GM19240 (cell line): ENCODE data around the gene FRZB.
"Not testable (repeated sequence)": the region's sequence is repeated elsewhere in the genome, so short reads cannot be mapped to it uniquely, and the experiment has no call there.

Source experiments
- DNase-seq: peaks from one replicate; pipeline ENCODE4 v3.0.0; 2011; ENCODE audit warnings: low spot score; ENCODE audit not compliant: insufficient read length

The FRZB gene

DNA sequence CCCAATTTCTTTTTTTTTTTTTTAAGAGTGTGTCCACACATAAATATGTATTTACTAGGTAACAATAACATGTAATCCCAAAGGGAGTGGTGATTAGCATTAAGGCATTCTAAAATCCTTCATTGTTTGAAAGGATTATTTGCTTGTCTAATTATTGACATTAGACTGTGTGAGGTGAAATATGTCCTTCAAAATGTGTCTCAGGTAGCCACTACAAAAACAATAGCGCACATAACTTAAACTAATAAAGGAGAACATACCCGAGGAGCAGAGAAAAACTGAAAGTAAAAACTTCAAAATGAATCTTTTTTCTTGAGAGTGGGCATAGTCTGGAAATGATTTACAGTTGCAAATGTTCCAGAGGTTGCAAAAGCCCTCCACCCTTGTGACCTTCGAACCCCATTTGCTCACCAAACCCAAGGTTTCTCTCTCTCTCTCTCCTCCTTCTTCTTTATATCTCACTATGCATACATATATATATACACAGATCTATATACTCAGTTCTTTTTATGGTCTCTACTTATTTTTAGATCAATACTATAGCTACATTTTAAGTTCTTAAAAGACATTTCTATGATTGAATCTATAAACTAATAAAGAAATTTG is 24.4 kb upstream of the FRZB start:
- no peak for DNase-seq

GRCh38 chr2:182890305-182890704 is 23.9 kb upstream of the FRZB start:
- no peak for DNase-seq

DNA sequence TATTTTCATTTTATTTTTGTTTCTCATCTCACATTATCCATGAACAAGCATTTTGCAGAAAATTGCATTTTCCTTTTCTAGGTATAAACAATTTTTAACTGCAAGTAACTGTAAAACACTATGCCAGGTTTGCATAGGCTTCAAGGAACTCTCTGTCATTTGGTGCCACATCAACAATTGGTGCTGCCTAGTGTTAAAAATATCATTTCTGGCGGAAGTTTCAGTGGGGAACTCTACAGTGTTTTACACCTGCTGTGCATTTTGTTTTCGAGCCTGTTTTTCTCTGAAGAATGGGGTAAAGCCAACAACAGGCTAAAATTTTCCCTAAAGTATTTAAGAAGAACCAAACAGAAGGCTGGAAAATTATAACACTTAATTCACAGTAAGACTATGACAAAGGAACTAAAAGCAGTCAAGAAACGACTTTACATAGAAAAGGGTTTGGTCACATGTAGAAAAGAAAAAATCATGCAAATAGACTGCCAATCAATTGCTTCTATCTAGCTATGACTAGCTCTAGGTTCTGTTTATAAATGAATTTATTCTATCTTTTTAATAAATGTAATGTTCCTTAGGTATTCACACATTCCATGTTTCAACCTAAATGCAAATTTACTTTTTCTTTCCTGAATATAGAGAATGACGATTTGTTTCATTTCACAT is 21.4 kb upstream of the FRZB start:
- no peak for DNase-seq

DNA sequence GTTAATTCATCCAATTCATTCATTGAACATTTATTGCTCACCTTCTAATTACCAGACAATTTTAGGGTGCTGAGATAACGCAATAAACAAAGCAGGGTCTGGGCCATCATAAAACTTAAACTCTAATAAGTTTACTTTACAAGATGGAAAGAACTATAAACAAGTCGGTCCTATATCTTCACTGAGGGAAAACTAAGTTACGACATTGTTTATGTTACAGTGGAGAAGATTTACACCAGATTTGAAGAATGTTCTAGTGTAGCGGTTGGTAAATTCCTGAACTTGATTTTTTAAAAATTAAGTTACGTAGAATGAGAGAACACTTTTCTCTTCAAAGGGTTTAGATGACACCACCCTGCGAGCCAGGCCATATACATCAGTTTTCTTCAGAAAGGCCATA is 20.7 kb upstream of the FRZB start:
- no peak for DNase-seq

- no peak for DNase-seq
These were observed 19.3 kb upstream of the FRZB start for GRCh38 chr2:182885771-182886170.

DNA sequence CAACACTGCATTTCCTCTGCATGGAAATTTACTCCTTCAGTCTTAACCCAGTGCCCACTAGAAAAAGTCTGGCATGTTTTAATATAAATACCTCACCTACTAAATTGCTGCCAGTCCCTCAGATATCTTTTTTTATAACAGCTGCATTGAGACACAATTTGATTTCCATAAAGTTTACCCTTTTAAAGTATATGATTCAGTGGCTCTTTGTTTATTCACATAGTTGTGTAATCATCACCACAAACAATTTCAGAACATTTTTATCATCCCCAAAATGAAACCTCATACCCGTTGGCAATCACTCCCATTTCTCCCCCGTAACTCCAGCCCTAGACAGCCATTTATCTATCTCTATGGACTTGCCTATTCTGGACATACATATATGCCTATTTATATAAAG is 17.0 kb upstream of the FRZB start:
- no peak for DNase-seq

GRCh38 chr2:182880100-182880499 is 13.7 kb upstream of the FRZB start:
- DNase-seq = not testable (repeated sequence)

DNA sequence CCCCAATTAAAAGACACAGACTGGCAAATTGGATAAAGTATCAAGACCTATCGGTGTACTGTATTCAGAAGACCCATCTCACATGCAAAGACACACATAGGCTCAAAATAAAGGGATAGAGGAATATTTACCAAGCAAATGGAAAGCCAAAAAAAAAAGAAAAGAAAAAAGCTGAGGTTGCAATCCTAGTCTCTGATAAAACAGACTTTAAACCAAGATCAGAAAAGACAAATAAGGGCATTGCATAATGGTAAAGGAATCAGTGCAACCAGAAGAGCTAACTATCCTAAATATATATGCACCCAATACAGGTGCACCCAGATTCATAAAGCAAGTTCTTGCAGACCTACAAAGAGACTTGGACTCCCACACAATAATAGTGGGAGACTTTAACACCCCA is 10.2 kb upstream of the FRZB start:
- not testable (repeated sequence) for DNase-seq

DNA sequence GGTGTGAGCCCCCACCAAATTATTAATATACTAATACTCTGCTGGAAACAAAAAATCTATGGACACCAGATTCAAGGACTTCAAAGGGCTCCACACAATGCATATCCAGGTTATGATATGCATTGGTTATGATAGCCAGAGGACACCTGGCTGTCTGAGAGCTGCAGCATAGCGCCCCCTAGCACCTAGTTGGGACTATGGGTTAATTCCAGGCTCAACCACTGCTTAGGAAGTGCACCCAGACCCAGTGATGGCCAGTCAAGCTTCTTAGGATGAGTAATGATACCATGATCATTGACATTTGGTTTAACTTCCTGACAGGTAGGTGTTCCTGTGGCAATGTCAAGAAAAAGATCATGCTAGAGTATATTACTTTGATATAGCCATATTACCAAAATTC is 3.8 kb upstream of the FRZB start:
- no peak for DNase-seq

GRCh38 chr2:182868054-182868796 is 1.8 kb upstream of the FRZB start:
- no peak for DNase-seq

GRCh38 chr2:182867426-182868053 is 1.1 kb upstream of the FRZB start:
- no peak for DNase-seq

DNA sequence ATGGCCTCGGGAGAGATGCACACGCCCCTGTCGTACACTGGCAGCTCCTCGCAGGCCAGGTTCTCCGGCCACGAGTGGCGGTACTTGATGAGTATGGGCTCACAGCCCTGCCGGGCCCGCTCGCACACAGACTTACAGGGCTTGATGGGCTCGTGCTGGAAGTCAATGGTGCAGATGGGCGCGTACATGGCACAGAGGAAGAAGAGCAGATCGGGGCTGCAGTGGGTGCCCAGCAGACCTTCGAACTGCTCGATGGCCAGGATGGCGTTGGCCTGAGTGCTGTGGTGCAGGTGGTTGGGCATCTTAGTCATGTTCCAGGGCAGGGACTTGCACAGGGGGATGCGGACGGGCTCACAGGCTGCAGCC is 359 bp downstream of the FRZB start:
- DNase-seq = no peak

DNA sequence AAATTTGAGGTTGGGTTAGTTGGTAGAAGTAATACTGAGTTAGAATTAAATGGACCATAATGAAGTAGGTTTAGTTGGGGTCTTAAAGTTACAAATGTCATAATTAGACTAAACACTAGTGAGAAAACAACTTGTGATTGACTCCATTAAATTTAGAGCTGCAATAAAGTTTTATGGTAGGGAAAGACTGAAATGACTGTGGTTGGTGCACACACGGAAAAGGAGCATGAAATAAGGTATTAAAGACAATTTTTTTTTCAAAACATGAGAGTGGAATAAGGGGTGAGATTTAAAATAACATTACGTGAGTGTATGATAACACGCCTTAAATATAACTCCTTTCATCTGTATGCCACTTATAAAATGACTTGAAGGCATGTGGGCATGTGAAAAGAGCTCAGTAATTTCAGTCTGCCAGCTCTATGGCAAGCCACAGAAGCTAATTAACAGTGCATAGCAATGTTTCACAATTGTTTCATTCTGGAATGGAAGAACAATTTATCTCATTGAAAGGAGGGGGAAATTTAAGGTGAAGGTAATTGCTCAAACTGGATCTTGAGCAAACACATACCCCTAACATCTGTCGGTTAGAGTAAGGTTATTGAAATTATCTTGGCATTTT is 1.4 kb downstream of the FRZB start:
- DNase-seq = no peak

DNA sequence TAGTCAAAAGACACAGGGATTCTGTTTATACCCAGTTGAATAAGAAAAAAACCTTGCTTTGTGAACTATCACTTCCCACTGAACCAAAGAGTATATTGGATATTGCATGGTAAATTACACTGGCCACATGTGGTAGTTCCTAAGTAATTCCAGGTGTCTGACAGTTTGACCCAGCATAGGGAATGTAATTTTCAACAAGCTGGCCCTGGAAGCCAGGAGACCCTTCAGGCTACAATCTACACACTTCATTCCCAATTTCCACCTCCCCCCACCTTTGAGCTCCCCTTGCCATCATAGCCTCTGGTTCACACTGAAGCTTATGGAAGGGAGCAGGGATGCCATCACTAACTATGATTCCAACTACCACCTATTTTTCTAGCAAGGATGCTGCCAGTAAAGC is 2.8 kb downstream of the FRZB start:
- no peak for DNase-seq

DNA sequence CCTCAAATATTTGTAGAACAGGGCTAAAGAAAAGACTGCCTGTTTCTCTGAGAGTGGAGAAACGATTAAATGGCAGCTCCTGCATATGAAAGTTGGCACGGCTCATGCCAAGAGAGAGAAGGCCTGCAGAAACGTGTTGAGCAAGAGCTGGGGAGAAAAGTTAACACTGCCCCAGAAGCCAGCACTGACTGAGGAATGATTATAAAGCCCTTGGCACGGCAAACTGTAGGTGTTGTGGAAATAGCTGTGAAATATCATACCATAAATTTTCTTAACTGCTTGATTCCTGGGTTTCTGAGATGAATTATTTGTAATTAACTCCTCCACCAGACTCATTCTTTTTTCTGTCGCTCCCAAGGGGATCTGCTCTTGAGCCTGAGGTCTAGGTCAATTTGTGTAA is 4.3 kb downstream of the FRZB start:
- no peak for DNase-seq

- no peak for DNase-seq
These were observed 5.6 kb downstream of the FRZB start for GRCh38 chr2:182860858-182861257.

GRCh38 chr2:182858671-182859070 is 7.8 kb downstream of the FRZB start:
- no peak for DNase-seq

DNA sequence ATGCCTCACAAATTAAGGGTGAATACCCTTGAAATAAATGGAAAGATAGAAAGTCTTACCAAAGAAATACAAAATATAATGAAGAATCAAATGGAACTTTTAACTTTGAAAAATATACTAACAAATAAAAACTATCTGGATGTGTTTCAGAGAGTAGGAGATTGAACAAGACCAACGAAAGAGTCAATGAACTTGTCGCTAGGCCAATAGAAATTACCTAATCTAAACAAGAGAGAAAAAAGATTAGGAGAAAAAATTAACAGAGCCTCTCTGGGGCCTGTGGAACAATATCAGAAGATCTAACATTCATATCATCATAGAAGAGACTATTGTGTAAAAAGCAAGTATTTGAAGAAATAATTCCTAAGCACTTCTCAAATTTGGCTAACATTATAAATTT is 11.1 kb downstream of the FRZB start:
- DNase-seq = no peak

DNA sequence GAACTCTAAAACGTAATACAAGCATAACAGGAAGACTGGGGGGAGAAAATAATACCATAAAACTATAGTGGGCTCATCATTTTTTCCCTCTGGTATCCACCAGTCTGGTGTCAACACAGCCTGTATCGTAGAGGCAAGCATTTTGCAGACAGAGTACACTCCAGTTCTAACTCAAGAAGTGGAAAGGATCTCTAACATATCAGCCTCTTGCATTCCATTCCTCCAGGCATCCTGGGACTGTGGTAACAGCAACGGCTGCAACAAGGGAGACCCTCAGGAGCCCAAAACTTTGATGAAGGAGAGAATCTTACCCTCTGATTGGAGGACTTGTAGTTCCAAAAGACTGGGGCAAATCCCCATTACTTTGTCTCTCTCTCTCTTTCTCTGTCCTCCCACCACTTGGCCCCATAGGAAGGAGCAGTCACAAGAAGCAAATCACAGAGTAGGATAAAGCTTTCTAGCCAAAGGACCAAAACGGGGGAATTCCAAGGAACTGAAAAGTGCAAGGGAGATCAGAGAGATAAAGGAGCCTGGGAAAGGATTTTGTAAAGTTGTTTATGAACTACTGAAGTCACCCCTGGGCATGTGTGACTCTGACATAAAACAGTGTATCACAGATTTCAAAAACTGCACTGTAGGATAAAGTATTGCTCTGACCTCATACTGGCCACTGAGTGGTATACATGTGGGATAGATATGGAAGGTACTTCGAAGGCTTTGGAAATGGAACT is 11.9 kb downstream of the FRZB start:
- no peak for DNase-seq

DNA sequence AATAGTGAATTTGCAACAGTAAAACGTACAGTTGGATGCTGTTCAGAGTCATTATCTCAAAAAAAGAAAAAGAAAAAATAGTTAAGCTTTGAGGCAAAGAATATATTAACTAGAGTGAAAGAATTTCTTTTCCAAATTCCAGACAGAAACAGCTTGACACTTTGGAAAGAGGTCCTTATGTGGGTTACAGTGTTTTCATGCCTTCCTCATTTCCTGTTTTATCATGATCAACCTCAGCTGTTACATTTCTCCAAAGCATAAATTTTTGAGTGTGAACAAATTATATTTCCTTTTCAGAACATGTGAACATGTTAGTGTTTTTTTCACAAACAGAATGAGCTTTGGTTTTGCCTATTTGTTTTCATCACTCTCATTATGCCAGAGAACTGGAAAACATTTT is 13.6 kb downstream of the FRZB start:
- no peak for DNase-seq

GRCh38 chr2:182852090-182852489 is 14.3 kb downstream of the FRZB start:
- no peak for DNase-seq
